HG03469 (cell line): ENCODE data around the gene LSM10.

Experiments
- ATAC-seq: cut with Tn5 transposase; IDR thresholded peaks from one replicate; pipeline ENCODE4 v1.9.1; 2021; ENCODE audit warnings: mild to moderate bottlenecking, moderate library complexity, moderate number of reproducible peaks; ENCODE audit not compliant: unreplicated experiment

LSM10 gene

DNA sequence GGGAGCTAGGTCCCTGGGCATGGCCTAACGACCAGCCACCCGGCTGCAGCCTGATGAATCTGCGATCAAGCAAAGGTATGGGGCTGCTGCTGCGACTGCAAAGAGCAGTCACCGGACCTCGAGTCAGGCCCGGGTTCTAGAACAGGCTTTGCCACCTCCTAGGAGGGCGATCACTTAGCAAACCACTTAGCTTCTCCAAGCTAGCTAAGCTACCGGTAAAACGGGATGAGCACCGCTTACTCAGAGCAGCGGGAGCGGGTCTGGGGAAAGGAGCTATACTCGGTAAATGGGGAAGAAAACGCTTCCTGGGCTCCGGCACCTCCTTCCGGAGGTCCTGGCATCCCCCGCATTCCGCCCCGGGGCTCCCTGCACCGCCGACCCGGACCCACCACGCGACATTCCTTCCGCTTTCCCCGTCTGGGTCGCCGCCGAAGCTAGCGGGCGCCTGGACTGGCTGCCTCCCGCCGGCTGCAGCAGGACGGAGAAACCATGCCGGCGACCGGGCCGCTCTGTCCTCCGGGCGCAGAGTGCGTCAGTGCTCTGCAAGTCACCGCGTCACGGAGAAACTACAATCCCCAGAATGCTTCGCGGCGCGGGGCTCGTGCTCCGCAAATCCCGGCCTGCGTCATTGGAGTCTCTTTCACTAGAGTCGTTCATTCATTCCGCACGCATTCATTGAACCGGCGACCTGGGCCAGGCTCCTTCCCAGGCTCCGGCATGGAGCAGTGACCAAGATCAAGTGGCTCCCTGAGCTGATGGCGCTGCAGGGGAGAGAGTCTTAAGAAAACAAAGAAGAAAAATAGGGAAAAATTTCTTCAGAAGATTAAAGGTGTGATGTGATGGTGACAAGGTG is at the start of gene LSM10:
Gene LSM10 (minus strand): TSS at position 531 of the 853 bp plus-strand sequence. CDS start 3,779 bp downstream, outside the sequence.
- peak; percentile 72 for ATAC-seq

DNA sequence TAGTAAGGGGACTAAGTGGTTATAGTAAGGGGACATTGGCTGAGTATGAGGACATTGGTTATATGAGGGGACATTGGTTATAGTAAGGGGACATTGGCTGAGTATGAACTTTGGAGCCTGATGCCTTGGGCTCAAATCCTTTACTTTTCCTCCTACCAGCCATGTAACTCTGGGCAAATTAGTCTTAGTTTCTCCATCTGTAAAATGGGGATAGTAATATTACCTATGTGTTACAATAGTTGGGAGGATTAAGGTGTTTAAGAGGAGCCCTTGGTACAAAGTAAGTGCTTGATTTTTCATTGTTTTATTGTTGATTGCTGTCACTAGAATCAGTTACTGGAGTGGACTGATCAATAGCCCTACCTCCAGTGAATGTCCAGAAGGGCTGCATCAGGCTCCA is 49.7 kb upstream of the LSM10 start:
- ATAC-seq = no peak

DNA sequence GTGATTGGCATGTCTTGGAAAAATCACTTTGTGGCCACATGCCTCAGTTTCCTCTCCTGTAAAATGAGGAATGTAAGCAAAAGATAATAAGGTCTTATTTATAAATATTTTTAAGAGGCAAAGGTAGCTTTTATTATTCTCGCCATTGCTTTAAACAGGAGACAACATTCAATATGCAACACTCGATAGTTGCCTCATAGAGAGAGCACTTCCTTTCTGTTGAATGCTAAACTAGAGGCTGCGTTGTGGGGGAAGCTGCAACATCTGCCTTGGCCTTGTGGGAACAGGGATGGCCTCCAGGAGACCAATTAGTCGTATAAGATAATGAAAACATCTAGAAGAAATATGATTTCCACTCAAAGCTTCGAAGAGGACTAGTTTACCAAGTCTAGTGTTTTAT is 49.0 kb upstream of the LSM10 start:
- no peak for ATAC-seq

DNA sequence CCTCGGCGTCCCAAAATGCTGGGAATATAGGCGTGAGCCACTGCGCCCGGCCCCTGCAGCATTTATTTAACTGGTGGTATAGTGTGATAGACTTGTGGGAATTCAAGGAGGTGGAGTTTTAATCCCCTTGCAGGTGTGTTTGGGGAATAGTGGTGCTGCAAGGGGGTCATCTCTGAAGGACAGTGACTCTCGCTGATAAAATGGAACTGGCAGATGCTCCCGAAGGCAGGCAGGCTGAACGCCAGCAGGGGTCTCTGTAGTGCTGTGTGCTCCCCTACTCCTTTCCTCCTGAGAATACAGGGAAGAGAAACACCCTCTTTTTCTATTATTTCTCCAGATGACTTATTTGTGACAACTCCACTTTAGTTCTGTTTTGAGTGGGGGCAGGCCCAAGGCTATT is 48.6 kb upstream of the LSM10 start:
- ATAC-seq = no peak

DNA sequence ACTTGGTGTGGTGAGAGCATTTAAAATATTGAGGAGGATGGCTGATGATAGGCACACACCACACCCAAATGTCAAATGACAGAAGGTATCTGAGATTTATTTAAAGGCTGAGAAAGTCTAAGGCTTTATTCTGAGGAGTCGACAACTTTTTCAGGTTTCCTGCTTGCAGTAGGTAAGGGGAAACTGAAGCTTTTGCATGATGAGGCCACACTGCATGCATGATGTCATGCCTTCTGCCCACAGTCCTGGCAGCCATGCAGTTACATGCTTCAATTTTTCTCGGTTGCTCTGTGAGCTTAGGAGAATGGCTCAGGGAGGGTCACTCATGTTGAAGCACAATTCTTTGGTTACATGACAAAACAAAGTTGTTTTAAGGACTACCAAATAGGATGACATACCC is 45.6 kb upstream of the LSM10 start:
- ATAC-seq = no peak

DNA sequence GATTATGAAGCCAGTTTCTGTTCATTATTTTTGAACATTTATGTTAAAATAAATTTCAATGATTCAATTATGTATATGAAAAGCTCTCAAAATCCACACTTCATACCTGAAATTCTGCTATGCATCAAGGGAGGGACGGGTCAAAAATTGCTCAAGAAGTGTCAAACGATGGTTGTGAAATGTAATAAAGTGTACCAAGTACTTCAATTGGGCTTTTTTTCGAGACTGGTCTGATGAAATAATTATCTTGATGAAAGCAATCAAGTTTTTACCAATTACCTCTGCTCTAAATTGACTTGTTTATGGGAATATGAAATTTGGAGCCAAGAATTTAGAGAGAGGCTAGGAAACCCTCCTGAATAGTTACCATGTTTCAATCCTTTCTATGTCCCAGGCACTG is 44.6 kb upstream of the LSM10 start:
- no peak for ATAC-seq

DNA sequence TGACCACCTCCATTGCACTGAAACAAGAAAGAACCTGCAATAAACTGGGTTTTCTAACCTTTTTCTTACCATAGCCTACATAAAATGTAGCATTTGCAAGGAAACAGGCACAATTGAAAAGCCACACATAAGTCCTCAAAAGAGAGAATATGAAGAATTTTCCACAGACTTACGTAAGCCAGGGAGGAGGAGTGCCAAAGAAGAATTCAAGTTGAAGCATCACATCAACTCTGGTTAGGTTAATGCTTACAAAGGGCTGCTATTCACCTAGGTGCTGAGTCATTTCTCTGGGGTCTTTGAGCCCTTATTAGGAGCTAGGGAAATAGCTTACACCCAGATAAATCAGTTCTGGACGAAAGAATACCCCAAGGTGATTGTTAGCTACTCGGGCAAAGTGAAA is 42.9 kb upstream of the LSM10 start:
- no peak for ATAC-seq

DNA sequence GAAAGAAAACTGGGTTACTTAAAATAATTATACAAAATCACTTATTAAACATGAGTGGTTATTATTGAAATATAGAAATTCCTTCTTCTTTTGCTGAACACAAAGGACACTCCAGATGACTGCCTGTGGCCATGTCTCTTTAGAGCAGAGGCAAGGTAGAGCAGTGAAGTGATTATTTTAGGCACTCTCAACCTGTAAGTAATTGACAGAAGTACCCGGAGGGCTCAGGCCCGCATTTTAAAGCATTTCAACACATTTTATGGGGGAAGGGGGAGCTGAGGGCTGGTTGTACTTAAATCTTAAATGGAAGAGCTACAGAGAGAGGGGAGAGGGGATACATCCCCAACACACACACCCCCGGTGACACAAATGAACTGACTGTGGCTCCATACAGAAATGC is 42.3 kb upstream of the LSM10 start:
- ATAC-seq = no peak

DNA sequence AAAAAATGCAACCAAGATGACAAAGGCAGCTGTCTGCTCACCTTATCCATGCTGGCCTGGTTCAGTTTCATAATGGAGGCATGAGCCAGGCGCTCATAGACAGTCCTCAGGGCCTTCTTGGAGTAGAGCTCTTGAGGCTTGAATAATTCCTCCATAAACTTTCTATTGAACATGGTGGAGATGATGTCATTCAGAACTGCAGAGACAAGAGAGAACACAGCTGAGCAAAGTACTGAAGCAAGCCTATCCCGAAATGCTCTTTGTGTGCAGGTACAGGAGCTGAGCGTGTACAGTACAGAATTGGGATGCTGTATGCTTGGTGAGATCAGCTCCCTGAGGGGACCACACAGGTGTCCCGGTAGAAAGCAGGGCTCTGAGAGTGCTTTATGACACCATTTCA is 41.0 kb upstream of the LSM10 start:
- no peak for ATAC-seq

DNA sequence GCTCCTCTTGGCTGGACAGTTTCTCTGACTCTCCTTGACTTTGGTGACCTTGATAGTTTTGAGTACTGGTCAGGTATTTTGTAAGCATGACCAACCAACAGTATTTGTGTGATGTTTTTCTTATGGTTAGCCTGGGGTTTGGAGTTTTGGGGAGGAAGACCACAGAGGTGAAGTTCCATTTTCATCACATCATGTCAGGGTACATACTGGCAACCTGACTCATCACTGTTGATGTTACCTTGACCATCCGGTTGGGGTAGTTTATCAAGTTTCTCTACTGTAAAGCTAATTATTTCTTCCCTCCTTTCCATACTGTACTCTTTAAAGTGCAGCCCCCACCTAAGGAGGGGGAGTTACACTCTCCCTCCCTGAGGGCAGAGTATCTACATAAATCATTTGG is 39.1 kb upstream of the LSM10 start:
- ATAC-seq = no peak

DNA sequence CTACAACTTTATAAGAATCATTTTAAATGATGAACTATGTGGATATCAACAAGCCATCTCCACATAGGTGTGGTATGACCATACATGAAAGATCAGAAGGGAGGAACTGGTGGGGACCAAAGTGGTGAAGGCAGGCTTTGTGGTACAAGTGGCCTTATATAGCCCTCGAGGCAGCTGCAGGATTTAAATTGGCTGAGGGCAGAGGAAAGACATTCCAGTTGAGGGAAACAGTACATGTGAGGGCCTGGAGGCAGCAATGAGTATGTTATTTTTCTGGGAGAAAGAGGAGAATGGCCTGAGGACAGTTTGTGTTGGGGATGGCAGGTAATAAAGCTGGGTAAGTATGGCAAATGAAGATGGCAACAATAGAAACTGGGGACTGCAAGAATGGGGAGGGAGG is 35.4 kb upstream of the LSM10 start:
- ATAC-seq = no peak

DNA sequence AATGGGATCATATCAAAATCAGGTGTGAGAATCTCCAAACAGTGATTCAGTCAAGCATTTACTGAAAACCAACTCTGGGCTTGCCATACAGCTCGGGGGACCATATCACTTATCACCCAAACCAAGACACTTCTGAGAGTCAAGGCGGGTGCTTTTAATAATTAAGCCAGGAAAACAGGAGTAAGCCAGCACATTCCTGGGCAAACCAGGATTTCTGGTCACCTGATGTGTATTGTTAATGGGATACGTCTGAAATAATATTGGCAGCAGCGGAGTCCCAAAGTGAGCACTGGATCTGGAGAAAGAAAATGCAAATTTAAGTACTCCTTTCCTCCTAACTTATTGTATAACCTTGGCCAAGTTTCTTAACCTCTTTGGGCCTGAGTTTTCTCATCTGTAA is 34.9 kb upstream of the LSM10 start:
- no peak for ATAC-seq

DNA sequence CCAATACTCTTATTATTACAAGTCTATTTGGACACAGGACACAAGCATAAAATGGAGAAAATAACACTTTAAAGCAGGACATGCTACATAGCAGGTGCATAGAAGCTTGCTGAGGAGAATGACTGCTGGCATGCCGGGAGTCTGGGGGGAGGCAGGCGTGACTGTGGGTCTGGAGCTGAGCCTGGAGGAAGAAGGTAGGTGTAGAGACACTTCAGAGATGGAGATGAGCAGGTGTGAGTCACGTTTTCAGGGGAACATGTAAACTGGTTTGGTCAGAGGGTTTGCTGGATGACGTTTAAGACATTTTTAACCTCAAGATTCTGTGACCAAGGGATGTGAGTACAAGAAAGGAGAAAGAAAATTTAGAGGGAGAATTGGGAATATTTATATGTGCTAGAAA is 28.1 kb upstream of the LSM10 start:
- ATAC-seq = no peak

DNA sequence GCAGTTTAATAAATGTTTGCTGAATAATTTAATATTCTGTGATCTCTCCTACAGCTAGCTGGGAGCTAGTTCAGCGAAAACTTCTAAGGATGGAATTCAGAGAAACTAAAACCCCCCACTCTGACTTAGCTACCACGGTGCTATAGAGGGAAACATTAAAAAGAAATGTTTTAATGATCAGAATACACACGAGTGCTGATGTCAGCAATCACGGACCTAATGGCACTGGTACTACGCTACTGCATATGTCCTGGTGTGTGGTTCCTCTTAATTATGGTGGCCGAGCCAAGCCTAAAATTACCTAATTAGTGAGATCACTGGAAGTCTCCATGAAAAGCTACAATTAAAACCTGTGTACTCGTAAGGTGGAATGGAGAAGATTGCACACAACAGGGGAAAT is 23.9 kb upstream of the LSM10 start:
- no peak for ATAC-seq

DNA sequence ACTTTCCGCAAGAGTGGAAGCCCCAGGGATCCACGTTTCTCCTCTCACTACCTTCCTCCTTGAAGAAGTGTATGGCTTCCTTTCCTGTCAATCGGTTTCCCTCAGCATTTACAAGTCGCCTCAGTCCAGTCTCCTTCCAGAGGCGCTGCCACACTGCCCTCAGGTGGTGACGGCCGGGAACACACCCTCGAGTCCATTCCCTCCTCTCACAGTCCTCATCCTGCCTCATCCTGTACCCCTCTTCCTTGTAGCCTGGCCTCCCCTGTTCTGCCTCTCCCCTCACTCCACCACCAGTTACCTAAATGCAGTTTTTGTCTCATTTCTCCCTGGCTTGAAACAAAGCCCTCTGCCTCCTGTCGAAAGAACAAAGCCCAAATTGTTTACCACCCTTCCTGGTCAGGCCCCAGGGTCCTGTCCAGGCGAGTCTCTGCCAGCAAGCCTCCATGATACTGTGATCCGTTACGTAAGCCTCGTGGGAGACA is 23.2 kb upstream of the LSM10 start:
- no peak for ATAC-seq

DNA sequence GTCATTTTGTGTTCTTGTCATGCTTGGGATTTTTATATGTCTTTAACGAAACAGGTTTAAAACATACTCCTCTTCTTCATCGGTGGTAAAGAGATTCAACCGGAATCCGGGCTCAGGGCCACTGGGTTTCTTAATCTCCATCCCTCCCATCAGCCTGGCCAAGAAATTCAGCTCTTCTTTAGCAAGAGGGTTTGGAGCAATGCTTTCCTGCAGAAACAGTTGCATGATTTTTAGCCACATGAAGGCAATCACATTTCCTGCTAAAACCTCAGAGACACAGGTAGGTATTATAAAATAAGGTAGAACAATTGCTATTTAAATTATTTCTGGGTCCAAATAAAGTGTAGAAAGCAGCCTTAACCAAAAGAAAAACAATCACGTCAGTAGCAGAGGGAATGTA is 22.7 kb upstream of the LSM10 start:
- ATAC-seq = no peak

DNA sequence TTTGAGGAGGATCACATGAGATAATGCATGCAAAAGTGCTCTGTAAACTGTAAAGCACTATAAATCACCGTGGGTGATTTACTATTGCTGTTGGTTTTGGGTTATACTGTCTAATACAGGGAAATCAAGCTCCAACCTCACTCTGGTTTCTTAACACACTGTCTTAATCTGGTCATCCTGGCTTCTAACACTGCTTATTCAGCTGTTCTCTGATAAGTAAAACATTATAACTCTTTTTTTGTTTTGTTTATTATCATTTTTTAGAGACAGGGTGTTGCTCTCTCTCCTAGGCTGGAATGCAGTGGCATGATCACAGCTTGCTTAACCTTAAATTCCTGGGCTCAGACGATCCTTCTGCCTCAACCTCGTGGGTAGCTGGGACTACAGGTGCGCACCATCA is 21.9 kb upstream of the LSM10 start:
- ATAC-seq = no peak

DNA sequence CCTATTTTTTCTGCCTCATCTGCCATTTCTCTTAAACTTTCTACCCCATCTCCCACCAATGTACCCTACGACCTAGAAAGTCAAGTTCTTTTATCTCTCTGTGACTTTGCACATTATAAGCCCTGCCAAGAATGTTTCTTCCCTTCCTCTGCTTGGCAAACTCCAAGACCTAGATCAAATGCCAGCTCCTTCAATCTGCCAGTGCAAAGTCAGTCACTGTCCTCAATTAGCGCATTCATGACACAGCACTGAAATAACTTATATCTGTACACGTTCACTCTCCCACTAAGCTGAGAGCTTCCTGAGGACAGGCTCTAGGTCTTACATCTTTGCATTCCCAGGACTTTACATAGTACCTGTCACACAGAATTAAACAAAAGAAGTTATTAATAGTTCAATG is 21.4 kb upstream of the LSM10 start:
- no peak for ATAC-seq

DNA sequence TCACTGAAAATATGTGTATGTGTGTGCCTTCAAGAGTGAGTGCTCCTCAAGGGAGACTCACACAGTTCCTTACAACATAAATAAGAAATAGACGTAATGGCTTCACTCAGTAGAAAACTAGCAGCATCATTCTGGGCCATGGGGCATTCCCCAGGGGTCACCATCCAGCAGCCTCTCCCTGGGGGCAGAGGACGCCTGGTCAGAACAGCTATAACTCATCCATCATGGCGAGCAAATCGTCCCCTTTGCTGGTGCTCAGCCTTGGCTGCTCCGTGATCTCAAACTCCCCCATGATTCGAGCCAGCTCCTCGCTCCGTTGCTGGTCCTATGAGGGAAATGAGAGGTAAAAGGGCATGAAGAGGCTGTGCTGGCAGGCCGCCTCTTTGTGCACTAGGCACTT is 20.2 kb upstream of the LSM10 start:
- ATAC-seq = no peak

DNA sequence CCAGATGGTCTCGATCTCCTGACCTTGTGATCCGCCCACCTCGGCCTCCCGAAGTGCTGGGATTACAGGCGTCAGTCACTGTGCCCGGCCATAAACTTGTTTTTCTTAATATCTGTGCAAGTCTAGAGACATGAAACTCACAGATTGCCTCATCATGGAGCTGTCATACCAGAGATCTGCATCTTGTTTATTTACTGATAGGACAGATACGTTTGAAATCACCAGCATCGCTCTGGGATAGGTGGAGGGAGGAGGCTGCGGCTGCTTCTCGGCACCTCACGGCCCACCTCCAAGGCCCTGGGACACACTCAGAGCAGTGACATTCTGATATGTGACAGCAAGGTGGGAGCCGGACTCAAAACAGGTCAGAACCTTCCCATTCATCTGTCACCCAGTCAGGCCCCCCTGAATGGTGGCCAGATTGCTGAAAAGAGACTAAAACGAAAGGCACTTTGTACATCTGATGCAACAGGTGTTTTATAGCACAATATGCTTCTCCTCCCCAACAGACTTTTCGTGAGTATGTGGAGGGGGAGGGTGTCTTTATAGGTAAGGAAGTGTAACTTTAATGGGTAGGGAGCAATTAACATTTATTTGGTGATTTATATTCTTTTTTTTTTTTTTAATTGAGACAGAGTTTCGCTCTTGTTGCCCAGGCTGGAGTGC is 18.1 kb upstream of the LSM10 start:
- ATAC-seq = no peak

DNA sequence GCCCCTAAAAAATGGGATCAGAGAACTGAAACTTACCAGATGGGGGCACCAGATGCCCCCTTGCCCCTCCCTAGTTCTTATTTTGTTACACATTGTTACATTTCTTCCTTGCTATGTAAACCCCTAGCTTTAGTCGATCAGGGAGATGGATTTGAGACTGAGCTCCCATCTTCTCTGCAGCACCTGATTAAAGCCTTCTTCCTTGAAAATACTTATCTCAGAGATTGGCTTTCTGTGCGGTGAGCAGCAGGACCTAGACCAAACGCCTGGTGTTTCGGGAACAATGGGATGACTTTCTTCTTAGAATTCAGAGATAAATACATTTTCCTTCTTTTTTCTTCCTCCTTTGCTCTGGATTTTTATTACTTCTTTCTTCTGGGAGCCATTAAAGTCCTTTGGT is 16.7 kb upstream of the LSM10 start:
- ATAC-seq = no peak
